Myocyte (in vitro differentiated cells): ENCODE measurements around the gene LGR4. TPM values are rescaled to one million over a fixed set of nuclear protein-coding genes. Genes with fewer than 3 reads are reported as not detected.

Experiments
- DNase-seq: peaks from one replicate; pipeline ENCODE4 v3.0.0-alpha.2; 2012; ENCODE audit warnings: low read depth
- total RNA-seq: library from RNA; depleted of rRNA; stranded (reverse); fragments of >200 nt; gene quantifications from 2 replicates; pipeline ENCODE4 v1.2.3, GENCODE V29; 2014

LGR4 gene
- total RNA-seq, 1 donor from 2014 or later, result 17.7 TPM

DNA sequence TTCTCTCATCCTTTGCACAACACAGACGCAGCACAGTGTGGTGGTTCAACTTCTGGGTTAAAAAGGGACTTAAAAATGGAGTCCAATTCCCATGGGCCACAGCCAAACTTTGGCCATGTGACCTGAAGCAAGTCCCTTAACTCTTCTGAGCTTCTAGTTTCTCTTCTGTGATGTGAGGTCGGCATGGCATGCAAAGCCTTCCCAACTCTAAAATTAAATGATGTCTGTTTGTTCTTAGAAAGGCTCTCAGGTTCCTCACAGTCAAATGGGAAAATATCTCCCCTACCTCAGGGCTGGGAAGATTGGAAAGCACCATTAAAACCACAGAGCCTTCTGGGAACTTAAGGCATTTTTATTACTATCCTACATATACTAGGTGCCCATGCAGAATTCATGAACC is 38.8 kb downstream of the LGR4 start:
- peak; percentile 56 for DNase-seq

- no peak for DNase-seq
Observed at GRCh38 chr11:27431808-27432207, 40.8 kb downstream of the LGR4 start.

DNA sequence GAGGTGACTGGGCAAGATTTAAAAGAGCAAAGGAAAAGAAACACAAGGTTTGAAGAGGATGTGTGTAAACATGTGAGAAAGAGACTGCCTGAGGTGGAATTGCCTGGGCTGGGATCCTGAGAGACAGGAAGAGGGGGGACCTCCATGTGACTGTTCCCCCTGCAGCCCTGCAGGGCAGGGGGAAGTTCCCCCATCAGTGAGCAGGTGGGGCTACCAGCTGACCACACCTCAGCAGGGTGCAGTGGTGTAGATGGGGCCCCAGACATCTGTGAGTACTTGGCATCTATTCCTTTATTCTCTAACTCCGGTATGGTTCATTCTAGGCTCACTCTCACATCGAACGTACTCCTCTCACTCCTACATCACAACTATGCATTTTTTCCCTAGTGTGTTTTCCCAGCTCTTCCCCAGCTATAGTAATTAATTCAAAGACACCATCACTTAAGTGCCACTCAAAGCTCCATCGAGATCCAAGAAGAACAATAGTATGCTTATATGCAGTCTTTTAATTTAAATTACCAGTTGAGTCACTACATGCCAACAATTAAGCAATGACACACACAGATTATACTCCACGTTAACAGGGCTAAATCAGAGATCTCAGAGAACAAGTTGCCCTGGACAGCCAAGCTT is 42.7 kb downstream of the LGR4 start:
- DNase-seq, result no peak

DNA sequence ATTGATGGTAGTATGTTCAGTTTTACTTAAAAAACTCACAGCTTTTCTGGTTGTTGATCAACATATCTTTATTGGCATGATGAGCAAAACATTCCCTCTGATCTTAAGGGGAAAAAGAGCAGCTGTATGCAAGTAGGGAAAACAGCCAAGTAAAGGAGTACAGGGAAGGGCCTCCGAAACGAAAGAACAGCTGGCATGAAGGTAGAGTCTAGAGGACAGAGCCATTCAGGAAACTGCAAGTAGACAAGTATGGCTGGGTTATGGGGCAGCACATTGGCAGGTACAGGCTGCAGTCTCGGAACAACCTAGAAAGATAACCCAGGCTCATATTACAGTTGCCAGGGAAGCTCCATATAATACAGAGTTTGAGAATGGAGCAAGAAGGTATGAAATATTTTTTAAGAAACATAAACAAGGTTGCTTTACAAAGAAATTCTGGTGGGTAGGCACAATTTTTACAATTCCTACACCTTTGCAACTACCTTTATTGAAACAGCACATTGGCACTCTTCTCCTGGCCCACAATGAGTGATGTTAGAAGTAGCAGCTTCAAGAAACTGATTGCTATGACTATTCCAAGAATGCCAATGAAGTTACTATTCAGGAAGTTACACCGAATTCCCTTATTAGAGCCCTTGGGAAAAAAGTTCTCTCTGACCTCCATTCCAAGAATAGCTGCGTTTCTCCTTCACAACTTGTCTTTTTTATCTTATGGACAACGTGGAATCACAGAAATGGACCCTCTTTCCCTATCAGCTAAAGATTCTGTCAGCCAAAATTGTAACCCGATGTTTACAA is 45.2 kb downstream of the LGR4 start:
- DNase-seq, result no peak

GRCh38 chr11:27425814-27426213 is 46.8 kb downstream of the LGR4 start:
- no peak for DNase-seq

DNA sequence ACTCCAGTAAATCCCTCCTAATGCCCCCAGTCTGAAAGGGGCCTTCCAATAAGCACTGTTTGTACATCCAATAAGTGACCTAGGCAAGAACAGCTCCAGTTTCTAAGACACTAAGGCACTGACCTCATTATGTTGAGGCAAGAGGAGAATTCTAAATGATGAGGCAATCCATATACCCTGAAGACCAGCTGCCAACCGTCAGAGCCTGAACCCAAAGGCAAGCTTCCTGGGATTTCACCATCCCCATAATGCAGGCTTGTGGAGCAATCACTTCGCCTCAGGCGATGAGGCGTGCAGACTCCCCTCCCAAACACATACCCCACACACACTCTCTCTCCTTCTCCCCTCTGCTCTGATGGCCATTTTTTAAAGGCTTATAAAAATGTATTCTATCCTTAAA is 49.5 kb downstream of the LGR4 start:
- DNase-seq, result peak; percentile 25

DNA sequence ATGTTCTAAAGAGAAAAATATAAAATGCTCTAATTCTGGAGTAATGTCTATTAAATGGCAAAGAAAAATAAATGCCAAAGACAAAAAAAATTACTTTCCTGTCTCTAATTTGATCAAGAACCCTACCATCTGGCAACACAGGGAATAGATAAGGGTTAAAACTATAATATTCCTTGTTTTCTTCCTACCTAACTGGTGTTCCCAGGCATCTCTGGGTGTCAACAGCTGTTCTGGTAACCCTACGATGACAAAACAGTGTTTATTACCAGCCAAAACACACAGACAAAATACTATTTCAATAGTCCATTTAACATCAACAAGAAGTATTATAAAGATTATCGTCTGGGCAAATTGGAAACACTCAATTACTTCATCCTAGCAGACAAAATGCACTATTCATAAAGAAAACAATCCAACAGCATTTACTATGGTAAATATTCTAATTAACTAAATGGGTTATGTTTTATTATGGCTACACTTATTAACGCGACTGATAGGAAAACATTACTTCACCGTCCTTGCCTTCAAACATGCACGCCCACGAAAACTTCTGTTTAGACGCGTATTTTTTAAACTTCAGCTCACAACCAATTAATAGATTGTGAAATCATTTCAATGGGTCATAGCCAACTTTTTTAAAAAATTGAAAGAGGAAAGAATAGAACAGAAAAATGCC is 50.6 kb downstream of the LGR4 start:
- DNase-seq, result no peak

DNA sequence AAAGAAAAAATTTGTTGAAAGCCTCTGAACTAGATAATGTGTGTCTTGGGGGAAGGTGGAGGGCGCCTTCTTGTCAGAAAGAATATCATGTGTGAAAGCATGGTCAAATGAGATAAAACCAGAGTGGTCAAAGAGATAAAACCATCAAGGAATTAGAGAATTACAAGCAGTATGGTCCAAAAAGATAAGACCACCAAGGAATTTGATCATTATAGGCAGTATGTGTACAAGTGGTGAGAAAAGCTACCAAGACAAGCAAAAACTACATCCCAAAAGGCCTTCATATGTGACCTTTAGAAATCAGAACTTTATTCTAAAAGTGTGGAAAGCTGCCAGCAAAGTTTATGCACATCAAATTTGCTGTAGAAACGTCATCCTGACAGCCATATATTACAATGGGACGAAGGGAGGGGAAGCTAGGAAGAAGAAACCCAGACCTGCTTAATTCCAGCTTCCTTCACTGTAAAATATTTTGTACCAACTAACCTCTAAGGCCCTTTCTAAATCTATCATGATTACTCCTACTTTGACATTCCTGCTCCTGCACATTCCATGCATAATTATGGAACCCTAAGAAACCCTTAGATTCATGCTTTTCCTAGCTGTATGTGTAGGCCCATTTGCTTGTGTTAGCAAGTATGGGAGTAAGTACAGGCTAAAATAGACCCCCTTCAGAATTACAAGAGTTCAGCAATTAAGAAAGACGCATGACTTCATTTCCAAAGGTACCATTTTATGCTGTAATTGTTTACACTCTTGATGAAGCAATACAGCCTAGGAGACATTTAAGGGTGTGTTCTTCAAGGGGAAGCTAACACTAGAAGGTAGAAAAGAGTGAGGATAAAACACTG is 51.6 kb downstream of the LGR4 start:
- DNase-seq, result no peak

GRCh38 chr11:27420217-27420616 is 52.4 kb downstream of the LGR4 start:
- DNase-seq, result no peak

GRCh38 chr11:27418356-27418755 is 54.2 kb downstream of the LGR4 start:
- DNase-seq, result no peak

GRCh38 chr11:27416568-27417176 is 55.9 kb downstream of the LGR4 start:
- DNase-seq, result no peak

DNA sequence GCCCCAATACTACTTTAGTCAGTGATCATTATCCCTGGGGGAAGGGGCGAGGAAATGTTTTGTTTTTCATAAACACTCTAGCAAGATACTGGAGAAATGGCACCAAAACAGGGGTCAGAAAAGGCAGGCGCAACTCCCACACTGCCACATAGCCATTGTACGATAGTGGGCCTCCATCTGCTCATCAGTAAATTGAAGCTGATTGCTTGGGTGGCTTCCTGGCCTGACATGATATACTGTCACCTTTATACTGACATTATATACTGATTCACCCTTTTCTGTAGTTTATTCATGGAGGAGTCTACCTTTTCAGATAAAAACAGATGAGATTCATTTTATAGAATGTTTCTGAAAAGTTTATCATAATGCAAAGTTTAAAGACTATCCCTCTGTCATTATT is 57.9 kb downstream of the LGR4 start:
- no peak for DNase-seq

GRCh38 chr11:27413218-27413617 is 59.4 kb downstream of the LGR4 start:
- DNase-seq, result no peak

DNA sequence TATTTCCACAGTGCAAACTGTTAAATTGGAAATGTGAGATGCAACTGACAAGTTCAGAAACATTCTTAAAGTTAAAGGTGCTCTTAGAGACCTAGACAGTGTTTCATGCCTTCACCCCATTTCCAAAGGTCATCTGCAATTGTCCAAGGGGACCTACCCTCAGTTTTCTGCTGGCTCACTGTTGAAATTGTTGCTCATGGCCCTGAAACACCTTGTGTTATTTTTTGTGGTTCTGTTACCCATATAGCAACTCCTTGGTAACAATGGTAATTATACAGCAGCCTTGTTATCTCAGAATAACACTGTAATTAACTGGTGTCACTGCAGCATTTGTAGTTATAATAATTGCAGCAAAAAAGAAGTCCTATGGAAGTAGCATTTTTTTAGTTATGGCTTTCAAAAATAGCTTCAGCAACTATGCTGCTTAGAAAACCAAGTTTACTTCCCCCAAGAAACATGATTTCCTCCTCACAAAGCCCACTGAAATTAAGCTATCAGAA is 60.3 kb downstream of the LGR4 start:
- no peak for DNase-seq

GRCh38 chr11:27411328-27411727 is 61.3 kb downstream of the LGR4 start:
- no peak for DNase-seq

DNA sequence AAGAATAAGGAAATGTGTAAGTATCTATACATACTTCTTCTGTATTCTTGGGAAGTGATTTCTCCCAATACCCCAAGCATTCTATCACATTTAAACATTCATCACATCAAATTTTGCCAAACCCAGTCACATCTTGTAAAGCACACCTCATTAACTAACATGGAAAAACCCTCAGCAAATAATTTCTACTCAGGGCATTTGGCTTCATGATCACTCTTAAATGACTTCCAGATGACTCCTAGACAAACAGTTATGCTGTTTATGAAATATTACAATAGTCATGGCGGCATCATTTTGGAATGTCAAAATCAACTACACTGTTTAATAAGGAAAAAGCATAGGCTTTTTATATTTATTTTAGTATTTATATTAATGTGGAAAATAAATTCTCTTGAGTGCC is 62.3 kb downstream of the LGR4 start:
- no peak for DNase-seq

- DNase-seq, result no peak
Observed at GRCh38 chr11:27409742-27410141, 62.8 kb downstream of the LGR4 start.

DNA sequence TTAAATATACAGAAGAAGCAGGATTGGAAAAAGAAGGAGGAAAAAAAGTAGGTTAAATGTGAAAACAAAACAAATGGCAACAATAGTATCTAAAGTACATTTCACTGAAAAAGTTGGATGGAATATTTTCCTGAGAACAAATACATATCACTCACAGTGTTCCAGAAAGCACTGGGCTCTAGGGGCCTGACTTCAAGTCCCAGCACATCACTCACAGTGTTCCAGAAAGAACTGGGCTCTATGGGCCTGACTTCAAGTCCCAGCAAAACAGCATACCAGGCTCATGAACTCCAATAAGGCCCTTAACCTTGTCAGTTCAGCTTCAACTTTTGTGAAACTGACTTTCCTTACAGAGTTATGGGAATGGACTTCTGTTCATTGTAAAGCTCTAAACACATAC is 63.5 kb downstream of the LGR4 start:
- DNase-seq, result no peak

DNA sequence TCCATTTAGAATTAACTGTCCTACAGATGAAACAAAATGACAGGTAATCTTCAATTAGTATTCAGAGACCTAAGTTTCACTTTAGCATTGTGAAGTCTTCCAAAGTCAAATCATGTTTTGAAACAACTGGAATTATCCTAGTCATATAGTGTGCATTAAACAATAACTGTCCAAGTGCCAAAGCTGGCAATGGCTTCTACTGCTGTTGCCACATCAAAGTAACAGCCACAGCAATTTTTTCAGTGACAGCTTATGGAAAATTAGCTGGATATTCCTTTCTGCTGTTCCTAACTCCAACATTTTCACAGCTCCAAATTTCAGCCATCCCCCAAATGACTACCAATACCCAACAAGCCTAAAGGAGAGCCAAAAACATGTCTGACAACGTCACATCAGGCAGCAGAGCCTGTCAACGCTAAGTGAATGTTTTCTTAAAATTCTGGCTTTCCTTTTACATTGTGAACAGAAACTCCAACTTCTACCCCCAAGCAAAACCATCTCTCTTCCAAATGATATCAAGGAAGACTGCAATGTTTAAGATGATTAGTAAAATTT is 64.3 kb downstream of the LGR4 start:
- DNase-seq, result no peak

DNA sequence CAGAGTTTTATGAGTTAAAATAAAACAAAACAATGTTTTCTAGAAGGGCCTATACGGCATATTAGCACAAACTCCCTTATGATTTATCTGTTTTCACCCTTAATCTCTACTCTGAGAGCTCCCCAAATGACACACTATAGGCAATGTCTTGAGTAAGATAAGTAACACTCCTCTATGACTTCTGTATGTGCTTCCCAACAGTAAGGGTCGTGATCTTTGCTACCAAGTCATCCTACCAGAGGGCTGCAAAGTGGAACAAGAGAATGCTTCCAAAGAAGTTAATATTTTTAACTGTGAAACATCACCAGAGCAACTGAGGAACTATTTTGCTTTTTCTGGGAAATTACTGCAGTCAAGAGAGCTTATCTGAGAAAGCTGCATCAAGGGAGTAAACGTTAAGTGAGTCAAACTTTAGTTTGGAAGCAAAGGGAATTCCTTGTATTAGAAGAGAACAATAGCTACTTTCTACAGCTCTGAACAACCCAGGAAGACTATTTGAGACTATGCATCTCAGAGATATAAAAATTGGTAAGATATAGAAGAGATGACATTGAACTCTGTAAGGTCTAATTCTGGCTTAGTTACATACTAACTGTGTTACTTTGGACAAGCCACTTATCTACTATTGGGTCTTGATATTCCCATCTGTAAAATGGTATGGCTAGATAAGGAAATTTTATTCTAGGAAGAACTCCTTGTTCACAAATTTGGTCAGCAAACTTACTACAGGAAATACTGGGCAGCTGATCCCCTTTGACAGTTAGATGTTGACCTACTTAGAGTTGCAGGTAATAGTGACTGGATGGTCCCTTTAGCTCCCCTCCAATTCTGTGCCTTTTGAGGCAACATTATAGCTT is 65.9 kb downstream of the LGR4 start:
- no peak for DNase-seq
